ENCODE data around the gene EIF3F.

The EIF3F gene

DNA sequence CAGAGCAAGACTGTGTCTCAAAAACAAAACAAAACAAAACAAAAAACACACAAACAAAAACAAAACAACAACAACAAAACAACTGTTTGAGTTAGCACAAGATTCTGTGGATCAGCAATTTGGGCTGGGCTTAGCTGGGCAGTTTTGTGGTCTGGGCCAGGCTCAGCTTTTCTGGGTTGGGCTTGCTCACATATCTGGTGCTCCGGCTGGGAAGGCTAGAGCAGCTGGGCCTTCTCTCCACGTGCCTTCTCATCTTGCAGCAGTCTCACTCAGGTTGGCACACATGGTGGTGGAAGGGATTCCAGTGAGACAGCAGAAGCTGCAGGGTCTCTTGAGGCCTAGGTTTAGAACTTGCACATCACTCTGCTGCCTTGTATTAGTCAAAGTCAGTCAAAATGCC is 35.7 kb downstream of the EIF3F start:
- WGBS, 2 experiments (ENCODE audit: insufficient coverage in 2 of 2), result 93 to 100% methylated on average over 1 to 2 of the region's 2 CpGs
- Histone ChIP-seq H3K4me1 (ENCODE audit: control insufficient read depth, insufficient read depth, low read length, poor library complexity, severe bottlenecking) (peaks cover 4% of the 10 kb centered on the region), H3K9me3 (ENCODE audit: control insufficient read depth, low read length) (no peaks in the 10 kb centered on the region), H3K27ac (ENCODE audit: low read depth, low read length, severe bottlenecking) (no peak overlapping the region), H3K36me3 (ENCODE audit: control insufficient read depth, insufficient read depth, low read length) (no peaks in the 10 kb centered on the region), H3K4me3 (ENCODE audit: extremely low read depth, insufficient read depth, low read length, poor library complexity, severe bottlenecking) (no peak overlapping the region)

GRCh38 chr11:8023831-8024555 is 36.9 kb downstream of the EIF3F start:
- Histone ChIP-seq H3K4me1 (ENCODE audit: control insufficient read depth, insufficient read depth, low read length, poor library complexity, severe bottlenecking) (no peaks in the 10 kb centered on the region), H3K4me3 (ENCODE audit: extremely low read depth, insufficient read depth, low read length, poor library complexity, severe bottlenecking) (no peak overlapping the region), H3K36me3 (ENCODE audit: control insufficient read depth, insufficient read depth, low read length) (no peaks in the 10 kb centered on the region), H3K27ac (ENCODE audit: low read depth, low read length, severe bottlenecking) (no peak overlapping the region), H3K9me3 (ENCODE audit: control insufficient read depth, low read length) (no peaks in the 10 kb centered on the region)
- 86 to 87% methylated on average over 11 of the region's 12 CpGs for WGBS, 2 experiments (ENCODE audit: insufficient coverage in 2 of 2)

DNA sequence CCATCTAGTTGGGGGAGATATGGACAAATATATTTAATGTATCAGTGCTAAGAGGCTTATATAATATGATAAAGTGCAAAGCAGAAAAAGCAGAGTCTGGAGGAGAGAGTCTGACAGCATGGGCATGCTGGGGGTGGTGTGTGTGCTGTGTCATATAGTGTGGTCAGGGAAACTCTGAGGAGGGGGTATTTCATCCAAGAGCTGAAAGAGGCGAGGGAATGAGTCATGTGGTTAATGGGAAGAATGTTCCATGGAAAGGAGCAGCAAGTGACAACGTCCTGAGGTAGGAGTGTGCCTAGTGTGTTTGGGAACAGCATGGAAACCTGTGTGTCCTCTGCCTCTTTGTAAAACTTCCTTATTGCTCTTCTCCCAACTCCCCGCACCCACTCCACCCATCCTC is 38.0 kb downstream of the EIF3F start:
- H3K4me1 ChIP-seq (ENCODE audit: control insufficient read depth, insufficient read depth, low read length, poor library complexity, severe bottlenecking), result no peaks in the 10 kb centered on the region
- 60 to 86% methylated on average over 1 to 2 of the region's 3 CpGs for WGBS, 2 experiments (ENCODE audit: insufficient coverage in 2 of 2)
- H3K9me3 ChIP-seq (ENCODE audit: control insufficient read depth, low read length), result no peaks in the 10 kb centered on the region
- H3K36me3 ChIP-seq (ENCODE audit: control insufficient read depth, insufficient read depth, low read length), result no peaks in the 10 kb centered on the region
- no peak overlapping the region for H3K4me3 ChIP-seq (ENCODE audit: extremely low read depth, insufficient read depth, low read length, poor library complexity, severe bottlenecking)
- H3K27ac ChIP-seq (ENCODE audit: low read depth, low read length, severe bottlenecking), result no peak overlapping the region

DNA sequence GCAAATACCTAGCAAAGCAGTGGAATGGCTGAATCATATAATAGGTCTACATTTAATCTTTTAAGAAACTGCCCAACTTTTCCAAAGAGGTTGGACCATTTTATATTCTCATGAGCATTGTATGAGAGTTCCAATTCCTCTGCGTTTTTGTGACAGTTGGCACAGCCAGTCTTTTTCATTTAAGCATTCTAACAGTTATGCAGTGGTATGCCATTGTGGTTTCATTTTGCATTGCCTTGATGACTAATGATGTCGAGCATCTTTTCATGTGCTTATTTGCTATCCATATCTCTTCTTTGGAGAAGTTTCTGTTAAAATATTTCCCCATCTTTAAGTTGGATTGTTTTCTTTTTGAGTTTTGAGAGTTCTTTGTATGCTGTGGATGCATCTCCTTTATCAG is 38.7 kb downstream of the EIF3F start:
- WGBS, 2 experiments (ENCODE audit: insufficient coverage in 2 of 2), result 100% methylated on average over 1 of the region's 2 CpGs
- H3K9me3 ChIP-seq (ENCODE audit: control insufficient read depth, low read length), result no peaks in the 10 kb centered on the region
- H3K4me3 ChIP-seq (ENCODE audit: extremely low read depth, insufficient read depth, low read length, poor library complexity, severe bottlenecking), result no peak overlapping the region
- H3K36me3 ChIP-seq (ENCODE audit: control insufficient read depth, insufficient read depth, low read length), result no peaks in the 10 kb centered on the region
- no peaks in the 10 kb centered on the region for H3K4me1 ChIP-seq (ENCODE audit: control insufficient read depth, insufficient read depth, low read length, poor library complexity, severe bottlenecking)
- H3K27ac ChIP-seq (ENCODE audit: low read depth, low read length, severe bottlenecking), result no peak overlapping the region

DNA sequence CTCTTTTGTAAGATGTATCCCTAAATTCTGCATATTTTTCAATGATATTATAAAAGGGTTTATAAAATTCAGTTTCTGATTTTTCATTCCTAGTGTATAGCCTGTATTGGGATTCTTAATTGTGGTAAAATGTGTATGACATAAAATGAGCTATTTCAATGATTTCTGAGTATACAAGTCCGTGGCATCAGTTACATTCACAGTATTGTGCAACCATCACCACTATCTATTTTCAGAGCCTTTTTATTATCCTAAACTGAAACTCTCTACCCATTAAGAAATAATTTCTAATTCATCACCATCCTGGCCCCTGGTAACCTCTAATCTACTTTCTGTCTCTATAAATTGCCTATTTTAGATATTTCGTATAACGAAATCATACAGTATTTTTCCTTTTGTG is 39.8 kb downstream of the EIF3F start:
- Histone ChIP-seq H3K27ac (ENCODE audit: low read depth, low read length, severe bottlenecking) (no peak overlapping the region), H3K9me3 (ENCODE audit: control insufficient read depth, low read length) (no peaks in the 10 kb centered on the region), H3K4me1 (ENCODE audit: control insufficient read depth, insufficient read depth, low read length, poor library complexity, severe bottlenecking) (no peaks in the 10 kb centered on the region), H3K4me3 (ENCODE audit: extremely low read depth, insufficient read depth, low read length, poor library complexity, severe bottlenecking) (no peak overlapping the region), H3K36me3 (ENCODE audit: control insufficient read depth, insufficient read depth, low read length) (no peaks in the 10 kb centered on the region)
- WGBS, 2 experiments (ENCODE audit: insufficient coverage in 2 of 2), result 78 to 83% methylated on average over 1 of the region's 3 CpGs

- no peaks in the 10 kb centered on the region for H3K9me3 ChIP-seq (ENCODE audit: control insufficient read depth, low read length)
- H3K27ac ChIP-seq (ENCODE audit: low read depth, low read length, severe bottlenecking), result no peak overlapping the region
- H3K4me1 ChIP-seq (ENCODE audit: control insufficient read depth, insufficient read depth, low read length, poor library complexity, severe bottlenecking), result no peaks in the 10 kb centered on the region
- no peak overlapping the region for H3K4me3 ChIP-seq (ENCODE audit: extremely low read depth, insufficient read depth, low read length, poor library complexity, severe bottlenecking)
- 70 to 80% methylated on average over 1 to 3 of the region's 4 CpGs for WGBS, 2 experiments (ENCODE audit: insufficient coverage in 2 of 2)
- H3K36me3 ChIP-seq (ENCODE audit: control insufficient read depth, insufficient read depth, low read length), result no peaks in the 10 kb centered on the region
These were observed 41.6 kb downstream of the EIF3F start for GRCh38 chr11:8028766-8029165.

DNA sequence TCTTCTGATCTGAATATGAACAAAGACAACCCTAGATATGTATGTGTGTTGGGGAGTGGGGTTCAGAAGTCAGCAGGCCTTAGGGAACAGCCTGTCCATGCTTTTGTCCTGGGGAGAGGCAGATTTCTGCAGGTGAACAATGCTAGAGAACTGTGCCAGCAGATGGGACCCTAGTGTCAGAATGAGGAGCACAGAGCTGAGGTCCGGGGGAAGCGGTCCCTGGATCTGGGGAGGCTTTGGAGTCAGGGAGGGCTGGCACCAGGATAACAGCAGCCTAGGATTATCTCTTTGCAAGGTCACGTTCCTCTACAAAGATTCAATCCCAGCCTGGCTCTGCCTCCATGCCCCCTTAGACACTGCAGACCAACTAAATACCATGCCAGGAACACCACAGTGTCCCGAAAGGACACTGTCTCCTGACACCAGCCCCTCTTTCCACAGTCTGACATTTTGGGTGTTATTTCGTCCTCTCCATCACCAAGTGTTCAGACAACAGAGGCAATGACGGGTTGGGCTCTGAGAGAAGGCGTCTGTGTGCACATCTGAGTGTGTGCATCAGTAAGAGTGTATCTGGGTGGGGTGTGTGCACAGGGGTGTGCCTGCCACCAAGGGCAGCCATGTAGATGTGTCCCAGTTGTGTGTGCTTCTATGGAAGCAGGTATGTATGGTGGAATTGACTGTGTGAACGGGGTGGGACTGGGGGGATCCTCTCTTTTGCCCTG is 43.5 kb downstream of the EIF3F start:
- Histone ChIP-seq H3K4me3 (ENCODE audit: extremely low read depth, insufficient read depth, low read length, poor library complexity, severe bottlenecking) (no peak overlapping the region), H3K4me1 (ENCODE audit: control insufficient read depth, insufficient read depth, low read length, poor library complexity, severe bottlenecking) (no peaks in the 10 kb centered on the region), H3K9me3 (ENCODE audit: control insufficient read depth, low read length) (no peaks in the 10 kb centered on the region), H3K27ac (ENCODE audit: low read depth, low read length, severe bottlenecking) (no peak overlapping the region), H3K36me3 (ENCODE audit: control insufficient read depth, insufficient read depth, low read length) (no peaks in the 10 kb centered on the region)
- WGBS, 2 experiments (ENCODE audit: insufficient coverage in 2 of 2), result 92 to 95% methylated on average over 5 to 7 of the region's 8 CpGs

- H3K27ac ChIP-seq (ENCODE audit: low read depth, low read length, severe bottlenecking), result no peak overlapping the region
- H3K36me3 ChIP-seq (ENCODE audit: control insufficient read depth, insufficient read depth, low read length), result no peaks in the 10 kb centered on the region
- H3K9me3 ChIP-seq (ENCODE audit: control insufficient read depth, low read length), result no peaks in the 10 kb centered on the region
- no peak overlapping the region for H3K4me3 ChIP-seq (ENCODE audit: extremely low read depth, insufficient read depth, low read length, poor library complexity, severe bottlenecking)
- 74 to 80% methylated on average over 22 to 25 of the region's 32 CpGs for WGBS, 2 experiments (ENCODE audit: insufficient coverage in 2 of 2)
- no peaks in the 10 kb centered on the region for H3K4me1 ChIP-seq (ENCODE audit: control insufficient read depth, insufficient read depth, low read length, poor library complexity, severe bottlenecking)
These were observed 44.3 kb downstream of the EIF3F start for GRCh38 chr11:8031248-8032115.

DNA sequence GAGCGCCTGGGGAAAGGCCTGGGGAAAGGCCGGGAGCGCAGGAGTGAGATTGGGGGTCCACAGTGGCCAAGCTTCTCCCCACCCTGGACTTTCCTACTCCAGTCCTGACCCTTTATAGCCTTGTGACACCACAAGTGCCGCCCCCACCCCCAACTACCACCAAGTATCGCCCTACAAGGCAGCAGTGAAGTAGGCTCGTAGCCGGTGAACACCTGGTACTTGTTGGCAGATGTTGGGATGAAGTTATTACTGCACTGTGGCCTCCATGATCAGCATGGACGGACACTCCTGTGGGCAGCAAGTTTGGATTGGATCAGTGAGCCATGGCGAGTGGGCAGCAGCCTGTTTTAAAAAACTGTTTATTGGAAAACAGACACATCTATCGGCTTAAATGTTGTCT is 45.0 kb downstream of the EIF3F start:
- WGBS, 2 experiments (ENCODE audit: insufficient coverage in 2 of 2), result 79 to 93% methylated on average over 3 to 5 of the region's 10 CpGs
- no peak overlapping the region for H3K27ac ChIP-seq (ENCODE audit: low read depth, low read length, severe bottlenecking)
- H3K36me3 ChIP-seq (ENCODE audit: control insufficient read depth, insufficient read depth, low read length), result no peaks in the 10 kb centered on the region
- H3K9me3 ChIP-seq (ENCODE audit: control insufficient read depth, low read length), result no peaks in the 10 kb centered on the region
- no peaks in the 10 kb centered on the region for H3K4me1 ChIP-seq (ENCODE audit: control insufficient read depth, insufficient read depth, low read length, poor library complexity, severe bottlenecking)
- no peak overlapping the region for H3K4me3 ChIP-seq (ENCODE audit: extremely low read depth, insufficient read depth, low read length, poor library complexity, severe bottlenecking)

- Histone ChIP-seq H3K36me3 (ENCODE audit: control insufficient read depth, insufficient read depth, low read length) (no peaks in the 10 kb centered on the region), H3K4me3 (ENCODE audit: extremely low read depth, insufficient read depth, low read length, poor library complexity, severe bottlenecking) (no peak overlapping the region), H3K4me1 (ENCODE audit: control insufficient read depth, insufficient read depth, low read length, poor library complexity, severe bottlenecking) (no peaks in the 10 kb centered on the region), H3K9me3 (ENCODE audit: control insufficient read depth, low read length) (no peaks in the 10 kb centered on the region), H3K27ac (ENCODE audit: low read depth, low read length, severe bottlenecking) (no peak overlapping the region)
- WGBS, 2 experiments (ENCODE audit: insufficient coverage in 2 of 2), result 43 to 56% methylated on average over 16 to 17 of the region's 20 CpGs
These were observed 45.6 kb downstream of the EIF3F start for GRCh38 chr11:8032576-8033304.

Measured in mesodermal cell (in vitro differentiated cells).